AG10803 (cell line): ENCODE measurements around the gene FBRS.
"Not testable (repeated sequence)": the region's sequence is repeated elsewhere in the genome, so short reads cannot be mapped to it uniquely, and the experiment has no call there.

Experiments
- DNase-seq: peaks from one replicate; pipeline ENCODE4 v3.0.0; 2010; ENCODE audit warnings: low read depth
- H3K4me3 ChIP-seq: 2 replicates; pipeline ENCODE4 v1.5.1; 2011; ENCODE audit warnings: mild to moderate bottlenecking, low read length, control low read depth
- TF ChIP-seq, protein P1 (sequence below): conservative IDR thresholded peaks from 2 replicates; pipeline ENCODE4 v1.5.1; 2011; ENCODE audit warnings: mild to moderate bottlenecking, low read length, control low read depth, inconsistent platforms

FBRS gene

GRCh38 chr16:30697264-30698138, 39.3 kb downstream of the FBRS start:
- H3K4me3 ChIP-seq, result peak overlapping the region; percentile 93
- TF ChIP-seq, protein P1, sequence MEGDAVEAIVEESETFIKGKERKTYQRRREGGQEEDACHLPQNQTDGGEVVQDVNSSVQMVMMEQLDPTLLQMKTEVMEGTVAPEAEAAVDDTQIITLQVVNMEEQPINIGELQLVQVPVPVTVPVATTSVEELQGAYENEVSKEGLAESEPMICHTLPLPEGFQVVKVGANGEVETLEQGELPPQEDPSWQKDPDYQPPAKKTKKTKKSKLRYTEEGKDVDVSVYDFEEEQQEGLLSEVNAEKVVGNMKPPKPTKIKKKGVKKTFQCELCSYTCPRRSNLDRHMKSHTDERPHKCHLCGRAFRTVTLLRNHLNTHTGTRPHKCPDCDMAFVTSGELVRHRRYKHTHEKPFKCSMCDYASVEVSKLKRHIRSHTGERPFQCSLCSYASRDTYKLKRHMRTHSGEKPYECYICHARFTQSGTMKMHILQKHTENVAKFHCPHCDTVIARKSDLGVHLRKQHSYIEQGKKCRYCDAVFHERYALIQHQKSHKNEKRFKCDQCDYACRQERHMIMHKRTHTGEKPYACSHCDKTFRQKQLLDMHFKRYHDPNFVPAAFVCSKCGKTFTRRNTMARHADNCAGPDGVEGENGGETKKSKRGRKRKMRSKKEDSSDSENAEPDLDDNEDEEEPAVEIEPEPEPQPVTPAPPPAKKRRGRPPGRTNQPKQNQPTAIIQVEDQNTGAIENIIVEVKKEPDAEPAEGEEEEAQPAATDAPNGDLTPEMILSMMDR, result no peak
- DNase-seq, result no peak

DNA sequence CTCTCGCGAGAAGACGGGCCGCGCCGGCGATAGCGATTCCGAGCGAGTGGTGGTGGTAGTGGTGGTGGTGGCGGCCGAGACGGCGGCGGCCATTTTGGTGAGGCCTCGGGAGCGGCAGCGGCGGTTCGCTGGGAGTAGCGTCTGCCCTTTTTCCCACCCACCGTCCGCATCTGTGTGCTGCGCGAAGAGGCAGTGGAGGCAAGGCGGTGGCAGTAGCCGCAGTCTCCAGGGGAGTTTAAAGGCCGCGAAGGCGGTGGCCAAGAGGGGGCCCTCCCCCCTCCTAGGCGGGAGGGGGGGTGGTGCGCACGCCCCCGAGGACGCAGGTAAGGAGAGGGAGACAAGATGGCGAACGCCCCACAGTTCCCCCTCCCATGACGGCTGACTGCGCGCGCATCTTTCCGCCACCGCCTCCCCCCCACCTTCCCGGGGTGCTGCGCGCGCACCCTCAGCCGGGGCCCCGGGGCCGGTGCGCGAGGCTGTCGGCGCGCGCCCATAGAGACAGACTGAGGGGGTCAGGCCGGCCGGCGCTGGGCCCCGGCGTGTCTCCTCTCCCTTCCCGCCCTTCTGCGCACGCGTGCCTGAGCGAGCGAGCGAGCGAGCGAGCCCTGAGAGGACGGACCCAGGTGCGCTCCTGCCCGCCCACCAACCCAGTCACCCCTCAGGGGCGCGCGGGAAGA, 40.0 kb downstream of the FBRS start:
- DNase-seq, result peak; percentile 96
- TF ChIP-seq, protein P1, result no peak
- peak overlapping the region; percentile 93 for H3K4me3 ChIP-seq

GRCh38 chr16:30698816-30699614, 40.8 kb downstream of the FBRS start, which contains the start of gene SRCAP:
SRCAP (plus strand) TSS chr16:30699171; CDS start chr16:30700825, 1,654 bp downstream.
- peak within 1 kb of the TSS; percentile 93 for H3K4me3 ChIP-seq
- DNase-seq, result peak; percentile 69
- TF ChIP-seq, protein P1, result no peak

DNA sequence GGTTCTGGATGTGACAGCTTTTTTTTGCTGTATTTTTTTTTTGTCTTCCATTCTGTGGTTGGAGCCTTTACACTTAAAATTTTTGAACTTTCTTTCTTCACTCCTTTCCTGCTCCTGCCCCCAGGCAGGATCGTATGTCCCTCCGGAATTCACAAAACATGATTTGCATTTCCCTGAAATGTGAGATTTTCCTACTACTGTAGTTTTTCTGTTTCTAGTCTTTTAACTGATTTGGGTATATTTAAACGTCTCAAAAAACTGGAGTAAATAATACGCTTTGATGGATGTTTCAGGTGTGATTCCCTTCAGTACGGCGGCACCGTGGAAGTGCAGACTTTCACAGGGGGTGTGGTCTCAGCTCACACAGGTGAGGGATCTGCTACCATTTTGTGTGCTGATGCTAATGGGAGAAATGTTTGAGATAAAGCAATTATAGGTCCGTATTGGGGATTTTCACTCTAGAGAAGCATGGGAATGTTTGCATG, 41.4 kb downstream of the FBRS start:
- TF ChIP-seq, protein P1, result no peak
- H3K4me3 ChIP-seq, result peak overlapping the region; percentile 93
- no peak for DNase-seq

- no peak for DNase-seq
- TF ChIP-seq, protein P1, result no peak
- no peak overlapping the region for H3K4me3 ChIP-seq
Observed at GRCh38 chr16:30700491-30700890, 42.3 kb downstream of the FBRS start.

- DNase-seq, result no peak
- H3K4me3 ChIP-seq, result no peak overlapping the region
- TF ChIP-seq, protein P1, result no peak
Observed at GRCh38 chr16:30700971-30701370, 42.7 kb downstream of the FBRS start.

- not testable (repeated sequence) for H3K4me3 ChIP-seq, DNase-seq
Observed at GRCh38 chr16:30703071-30703470, 44.8 kb downstream of the FBRS start.
